ENCODE results near the gene PIKFYVE. TPM values are rescaled to one million over a fixed set of nuclear protein-coding genes. Genes with fewer than 3 reads are reported as not detected.

The PIKFYVE gene
- total RNA-seq, 1 donor from 2014 or later: 51.6 TPM

GRCh38 chr2:208248601-208249000, 17.5 kb upstream of the PIKFYVE start:
- Mint-ChIP-seq H3K27me3 (ENCODE audit: insufficient read depth, low read depth) (no peaks in the 10 kb centered on the region), H3K4me1 (peaks cover 20% of the 10 kb centered on the region), H3K4me3 (no peak overlapping the region), H3K36me3 (peaks cover 66% of the 10 kb centered on the region), H3K27ac (no peak overlapping the region), H3K9me3 (no peaks in the 10 kb centered on the region)
- peaks cover 3% of the 10 kb centered on the region for H3F3A ChIP-seq (ENCODE audit: low read depth)
- peaks cover 28% of the 10 kb centered on the region for H3K4me1 ChIP-seq
- H3K9ac ChIP-seq: no peak overlapping the region
- H4K20me1 ChIP-seq (ENCODE audit: low read depth): peaks cover 22% of the 10 kb centered on the region
- no peak overlapping the region for H3K27ac ChIP-seq
- no peak for DNase-seq (ENCODE audit: low spot score)
- no peaks in the 10 kb centered on the region for H3K9me3 ChIP-seq (ENCODE audit: low read depth)
- H3K79me2 ChIP-seq (ENCODE audit: low read depth): peaks cover 53% of the 10 kb centered on the region
- H3K4me2 ChIP-seq: no peak overlapping the region
- peaks cover 61% of the 10 kb centered on the region for H3K36me3 ChIP-seq
- H3K4me3 ChIP-seq: no peak overlapping the region
- H2AFZ ChIP-seq (replicated peaks): no peak overlapping the region
- TF ChIP-seq CTCF (IDR thresholded peaks at IDR 0.05): no peak
- TF ChIP-seq EZH2phosphoT487 (IDR thresholded peaks at IDR 0.05): no peak
- TF ChIP-seq EZH2 (IDR thresholded peaks at IDR 0.05): no peak
- H3K27me3 ChIP-seq: no peaks in the 10 kb centered on the region

GRCh38 chr2:208249296-208249695, 16.8 kb upstream of the PIKFYVE start:
- H3K27me3 Mint-ChIP-seq (ENCODE audit: insufficient read depth, low read depth): no peaks in the 10 kb centered on the region
- no peaks in the 10 kb centered on the region for H3K9me3 ChIP-seq (ENCODE audit: low read depth)
- H3F3A ChIP-seq (ENCODE audit: low read depth): peaks cover under 1% of the 10 kb centered on the region
- TF ChIP-seq CTCF (IDR thresholded peaks at IDR 0.05) (no peak), EZH2 (IDR thresholded peaks at IDR 0.05) (no peak), EZH2phosphoT487 (IDR thresholded peaks at IDR 0.05) (no peak)
- H3K4me1 ChIP-seq: peaks cover 32% of the 10 kb centered on the region
- H3K79me2 ChIP-seq (ENCODE audit: low read depth): peaks cover 59% of the 10 kb centered on the region
- H3K4me1 Mint-ChIP-seq: peaks cover 23% of the 10 kb centered on the region
- H3K4me3 Mint-ChIP-seq: no peak overlapping the region
- H2AFZ ChIP-seq (replicated peaks): no peak overlapping the region
- no peaks in the 10 kb centered on the region for H3K27me3 ChIP-seq
- H3K4me2 ChIP-seq: no peak overlapping the region
- H3K36me3 Mint-ChIP-seq: peaks cover 61% of the 10 kb centered on the region
- peaks cover 54% of the 10 kb centered on the region for H3K36me3 ChIP-seq
- no peaks in the 10 kb centered on the region for H3K9me3 Mint-ChIP-seq
- H3K4me3 ChIP-seq: no peak overlapping the region
- peaks cover 28% of the 10 kb centered on the region for H4K20me1 ChIP-seq (ENCODE audit: low read depth)
- H3K9ac ChIP-seq: no peak overlapping the region
- H3K27ac Mint-ChIP-seq: no peak overlapping the region
- no peak overlapping the region for H3K27ac ChIP-seq
- no peak for DNase-seq (ENCODE audit: low spot score)

GRCh38 chr2:208250388-208250787, 15.7 kb upstream of the PIKFYVE start:
- Mint-ChIP-seq H3K36me3 (peaks cover 54% of the 10 kb centered on the region), H3K4me3 (no peak overlapping the region), H3K4me1 (peaks cover 23% of the 10 kb centered on the region), H3K9me3 (no peaks in the 10 kb centered on the region), H3K27ac (no peak overlapping the region), H3K27me3 (ENCODE audit: insufficient read depth, low read depth) (no peaks in the 10 kb centered on the region)
- H3K4me2 ChIP-seq: no peak overlapping the region
- H2AFZ ChIP-seq (replicated peaks): no peak overlapping the region
- H3K9ac ChIP-seq: no peak overlapping the region
- H3K36me3 ChIP-seq: peaks cover 43% of the 10 kb centered on the region
- no peaks in the 10 kb centered on the region for H3K9me3 ChIP-seq (ENCODE audit: low read depth)
- H3K27me3 ChIP-seq: no peaks in the 10 kb centered on the region
- no peak for TF ChIP-seq EZH2 (IDR thresholded peaks at IDR 0.05)
- TF ChIP-seq EZH2phosphoT487 (IDR thresholded peaks at IDR 0.05): no peak
- TF ChIP-seq CTCF (IDR thresholded peaks at IDR 0.05): no peak
- peaks cover 9% of the 10 kb centered on the region for H3F3A ChIP-seq (ENCODE audit: low read depth)
- peaks cover 59% of the 10 kb centered on the region for H3K79me2 ChIP-seq (ENCODE audit: low read depth)
- no peak overlapping the region for H3K4me3 ChIP-seq
- H3K4me1 ChIP-seq: peaks cover 32% of the 10 kb centered on the region
- H3K27ac ChIP-seq: no peak overlapping the region
- H4K20me1 ChIP-seq (ENCODE audit: low read depth): peaks cover 28% of the 10 kb centered on the region
- no peak for DNase-seq (ENCODE audit: low spot score)
